NAMALWA (cell line): Measurements from ENCODE around the gene FBXL22.

Source experiments
- DNase-seq: peaks from one replicate; pipeline ENCODE4 v3.0.0-alpha.2; 2015; ENCODE audit warnings: low spot score

FBXL22 gene, protein sequence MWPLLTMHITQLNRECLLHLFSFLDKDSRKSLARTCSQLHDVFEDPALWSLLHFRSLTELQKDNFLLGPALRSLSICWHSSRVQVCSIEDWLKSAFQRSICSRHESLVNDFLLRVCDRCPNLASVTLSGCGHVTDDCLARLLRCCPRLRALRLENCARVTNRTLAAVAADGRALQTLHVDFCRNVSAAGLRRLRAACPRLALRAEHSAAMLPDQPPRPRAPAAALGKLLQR

DNA sequence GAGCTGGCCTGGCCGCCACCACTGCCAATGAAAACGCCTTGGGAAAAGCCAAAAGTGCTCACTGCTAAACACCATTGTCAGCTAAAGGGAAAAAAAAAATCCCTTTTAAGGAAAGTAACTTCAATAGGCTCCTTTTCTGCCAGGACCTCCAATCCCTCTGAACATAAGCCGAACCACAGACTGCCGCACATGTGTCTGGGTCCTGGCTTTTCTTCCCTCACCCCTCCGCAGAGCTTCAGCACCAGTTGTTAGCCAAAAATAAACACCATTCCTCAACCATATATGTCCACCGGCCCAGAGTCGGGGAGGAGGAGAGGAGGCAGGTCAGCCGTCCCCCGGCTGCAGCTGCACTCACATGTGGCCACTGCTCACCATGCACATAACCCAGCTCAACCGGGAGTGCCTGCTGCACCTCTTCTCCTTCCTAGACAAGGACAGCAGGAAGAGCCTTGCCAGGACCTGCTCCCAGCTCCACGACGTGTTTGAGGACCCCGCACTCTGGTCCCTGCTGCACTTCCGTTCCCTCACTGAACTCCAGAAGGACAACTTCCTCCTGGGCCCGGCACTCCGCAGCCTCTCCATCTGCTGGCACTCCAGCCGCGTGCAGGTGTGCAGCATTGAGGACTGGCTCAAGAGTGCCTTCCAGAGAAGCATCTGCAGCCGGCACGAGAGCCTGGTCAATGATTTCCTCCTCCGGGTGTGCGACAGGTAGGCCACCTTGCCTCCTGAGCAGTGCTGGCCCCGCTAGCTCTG is at the start of gene FBXL22:
TSS of gene FBXL22 (plus strand) at position 350 of the 753 bp plus-strand sequence. CDS start at position 356, 6 bp downstream.
- no peak for DNase-seq

DNA sequence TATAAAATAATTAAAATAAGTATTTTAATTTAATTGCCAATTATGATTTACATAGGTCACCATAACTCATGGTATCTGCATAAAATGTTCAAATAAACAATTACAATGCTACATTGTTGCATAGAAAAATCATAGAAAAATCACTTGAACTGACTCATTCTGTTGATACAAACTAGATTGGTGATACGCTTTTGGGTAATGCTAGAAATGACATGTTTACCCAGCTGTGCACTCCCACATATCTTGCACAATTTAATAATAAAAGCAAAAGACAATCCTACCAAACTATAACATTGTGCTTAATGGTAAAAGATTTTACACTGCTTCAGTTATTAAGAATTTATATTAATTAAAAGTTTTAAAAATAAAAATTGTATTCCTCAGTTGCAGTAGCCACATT is 45.8 kb upstream of the FBXL22 start:
- no peak for DNase-seq

DNA sequence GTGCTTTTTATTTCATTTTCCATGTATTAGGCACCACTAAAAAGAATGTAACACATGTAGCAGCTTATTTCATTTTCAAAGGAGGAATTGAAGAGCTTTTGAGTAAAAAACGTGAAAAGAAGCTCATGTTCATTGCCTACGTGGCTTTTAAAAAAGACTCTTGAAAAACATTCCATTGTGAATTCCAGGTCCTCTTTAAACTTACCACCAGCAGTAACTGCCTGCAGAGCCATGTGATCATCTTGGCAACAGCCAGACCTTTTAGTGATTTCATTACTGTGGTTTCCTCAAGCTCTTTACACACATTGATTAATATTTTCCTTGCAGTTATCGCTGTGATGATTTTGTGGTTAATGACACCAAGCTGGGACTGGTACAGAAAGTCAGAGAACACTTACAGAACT is 43.8 kb upstream of the FBXL22 start:
- DNase-seq: no peak

DNA sequence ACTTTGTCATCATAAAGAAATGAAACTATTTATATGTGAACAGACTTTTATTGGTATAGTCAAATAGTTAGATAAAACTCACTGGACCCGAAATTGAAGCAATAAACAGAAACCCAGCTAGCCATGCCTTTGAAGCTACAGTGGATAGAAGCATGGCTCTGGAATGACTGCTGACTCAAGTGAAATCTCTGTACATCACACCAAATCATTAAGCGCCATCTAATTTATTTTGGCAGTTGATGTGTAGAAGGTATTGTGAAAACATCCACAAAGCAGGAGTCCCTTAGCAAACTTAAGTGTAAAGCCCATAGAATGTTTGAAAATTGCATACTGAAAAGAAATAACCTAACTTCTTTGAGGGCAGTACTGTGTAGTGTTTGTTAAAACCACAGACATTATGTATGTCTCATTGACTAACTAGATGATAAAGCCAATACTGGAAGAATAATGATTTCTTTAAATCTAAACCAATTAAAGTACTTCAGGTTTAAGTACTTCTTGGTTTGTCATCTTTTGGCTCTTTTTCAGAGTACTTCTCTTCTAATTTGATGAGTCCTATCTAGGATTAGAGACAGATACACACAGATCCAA is 42.8 kb upstream of the FBXL22 start:
- DNase-seq: no peak

DNA sequence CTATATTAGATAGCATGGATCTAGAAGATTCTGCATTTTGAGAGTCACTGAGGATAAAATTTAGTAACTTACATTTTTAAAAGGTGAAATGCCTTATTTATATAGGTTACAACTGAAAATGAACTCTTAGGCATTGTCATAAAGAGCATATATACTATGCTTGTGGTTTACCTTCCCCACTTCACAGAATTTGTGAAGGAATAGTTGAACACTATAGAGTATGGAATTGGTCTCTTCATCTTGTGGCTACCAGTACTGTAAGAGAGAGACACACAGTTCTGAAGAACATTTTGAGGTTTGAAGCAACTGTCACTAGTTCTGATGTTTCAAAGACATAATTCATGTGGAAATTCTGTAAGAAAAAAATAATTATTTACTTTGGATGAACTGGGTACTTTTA is 41.7 kb upstream of the FBXL22 start:
- no peak for DNase-seq

DNA sequence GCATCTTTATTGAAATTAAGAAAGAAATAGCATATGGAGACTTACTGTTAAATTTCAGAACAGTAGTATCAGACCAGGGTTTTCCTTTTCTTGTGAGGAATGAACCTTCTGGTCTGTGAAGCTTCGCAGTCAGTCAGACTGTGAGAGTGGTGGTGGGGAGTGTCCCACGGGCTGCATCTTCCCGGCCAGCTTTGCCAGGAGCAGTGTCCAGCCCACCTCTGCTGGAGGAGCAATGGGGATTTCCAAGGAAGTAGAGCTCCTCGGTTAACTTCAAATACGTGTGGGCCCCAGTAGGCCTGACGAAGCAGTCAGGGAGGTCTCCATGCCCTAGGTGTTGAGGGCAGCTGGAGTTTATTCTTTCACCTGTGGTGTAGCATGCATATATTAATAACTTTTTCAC is 40.9 kb upstream of the FBXL22 start:
- DNase-seq: no peak

DNA sequence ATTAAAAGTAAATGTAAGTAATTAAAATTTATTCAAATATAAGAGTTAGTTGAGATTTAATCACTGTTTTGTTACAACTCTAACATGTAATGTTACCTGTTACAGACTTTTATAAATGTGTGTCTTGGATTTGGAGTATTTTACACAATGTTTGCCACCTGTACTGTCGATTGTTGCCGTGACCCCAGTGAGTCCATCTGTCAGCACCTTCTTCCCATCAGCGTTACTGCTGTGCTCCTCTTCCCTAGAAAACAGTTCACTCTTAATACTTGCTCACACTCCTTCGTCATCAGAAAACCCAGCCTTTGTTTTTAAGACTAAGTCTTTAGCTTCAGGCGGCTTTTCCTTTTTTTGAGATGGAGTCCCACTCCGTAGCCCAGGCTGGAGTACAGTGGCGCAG is 40.5 kb upstream of the FBXL22 start:
- no peak for DNase-seq

DNA sequence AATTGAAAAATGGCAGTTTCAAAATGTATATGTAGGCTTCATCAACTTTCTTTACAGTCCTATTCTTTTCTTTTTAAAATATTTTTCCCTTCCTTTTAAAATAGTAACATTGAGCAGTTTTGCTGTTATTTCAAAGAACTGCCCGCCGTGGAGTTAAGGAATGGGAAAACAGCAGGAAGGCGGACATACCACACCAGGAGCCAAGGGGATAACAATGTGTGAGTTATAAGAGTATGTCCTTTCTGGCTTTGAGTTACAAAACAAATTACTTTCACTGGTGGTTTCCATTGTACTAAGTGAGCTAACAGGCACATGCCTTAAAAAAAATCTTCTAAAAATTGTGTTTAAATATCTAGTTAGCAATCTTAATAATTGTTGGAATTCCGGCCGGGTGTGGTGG is 37.4 kb upstream of the FBXL22 start:
- no peak for DNase-seq

DNA sequence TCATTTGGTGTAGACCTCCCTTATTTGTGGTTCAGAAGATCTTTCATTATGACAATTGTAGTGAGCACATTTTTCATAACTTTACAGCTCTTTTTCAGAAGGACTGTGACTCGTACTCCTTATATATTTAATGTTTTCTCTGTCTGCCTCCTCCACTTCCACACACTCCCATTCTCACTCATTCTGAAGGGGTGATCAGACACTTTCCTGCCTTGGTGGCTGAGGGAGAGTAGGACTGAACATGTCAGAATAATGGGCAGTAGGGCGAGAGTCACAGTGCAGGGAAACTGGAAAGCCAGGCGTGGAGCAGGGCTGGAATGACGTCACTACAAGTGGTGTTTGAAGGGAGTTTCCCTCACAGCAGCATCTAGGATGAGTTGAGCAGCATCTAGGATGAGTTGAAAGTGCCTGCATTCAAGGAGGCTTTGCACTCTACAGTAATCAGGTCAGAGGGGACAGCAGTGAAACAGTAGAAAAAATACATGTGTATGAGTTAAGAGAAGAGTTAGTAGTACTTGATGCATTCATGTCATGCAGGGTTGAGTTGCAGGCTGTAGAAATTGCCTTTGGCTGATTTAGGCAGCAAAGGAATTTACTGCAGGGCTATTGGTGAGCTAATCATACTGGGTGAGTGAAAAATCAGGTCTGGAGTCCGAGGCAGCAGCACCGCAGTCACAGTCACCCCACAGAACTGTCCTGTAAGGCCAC is 36.3 kb upstream of the FBXL22 start:
- DNase-seq: no peak

DNA sequence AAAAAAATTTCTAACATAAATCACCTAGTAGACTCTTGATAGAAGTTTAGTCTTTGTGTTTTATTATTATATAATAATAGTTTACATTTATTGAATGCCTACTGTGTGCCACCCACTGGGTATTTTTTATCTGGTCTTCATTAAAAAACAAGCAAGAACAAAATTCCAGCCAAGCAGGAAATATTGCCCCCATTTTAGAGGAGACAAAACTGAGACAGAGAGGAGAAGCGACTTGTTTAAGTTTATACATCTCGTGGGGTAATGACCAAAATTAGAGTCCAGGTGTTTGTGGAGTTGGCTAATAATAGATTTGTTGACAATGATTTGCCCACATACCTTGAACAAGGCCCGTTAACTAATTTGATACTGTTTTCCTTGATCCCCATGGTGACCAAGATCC is 33.1 kb upstream of the FBXL22 start:
- peak; percentile 26 for DNase-seq

DNA sequence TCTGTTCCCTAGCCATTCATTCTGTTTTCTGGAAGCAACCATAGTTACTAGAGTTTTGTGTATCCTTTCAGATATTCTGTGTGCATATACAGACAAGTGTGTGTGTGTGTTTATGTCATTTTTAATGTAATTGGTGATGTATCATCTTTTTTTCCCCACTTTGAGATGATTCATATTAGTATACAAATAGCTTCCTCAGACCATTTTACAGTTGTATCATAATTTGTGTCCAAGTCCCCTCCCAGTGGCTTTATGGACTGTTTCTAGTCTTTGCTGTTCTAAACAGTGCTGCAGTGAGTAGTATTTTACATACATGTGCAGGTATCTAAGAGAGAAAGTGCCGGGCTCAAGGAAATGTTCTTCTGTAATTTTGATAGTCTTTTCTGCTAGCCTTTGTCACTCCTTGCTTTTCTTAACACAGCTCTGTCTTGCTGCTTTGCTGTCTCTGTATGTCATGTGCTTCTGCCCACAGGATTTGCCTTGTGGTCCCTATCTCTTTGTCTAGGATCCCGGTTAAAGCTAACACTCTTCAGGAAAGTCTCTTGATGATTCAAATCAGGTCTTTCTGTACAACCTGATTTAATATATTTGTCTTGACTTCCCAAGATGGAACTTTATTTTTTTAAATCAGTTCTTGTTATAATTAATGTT is 31.5 kb upstream of the FBXL22 start:
- no peak for DNase-seq

DNA sequence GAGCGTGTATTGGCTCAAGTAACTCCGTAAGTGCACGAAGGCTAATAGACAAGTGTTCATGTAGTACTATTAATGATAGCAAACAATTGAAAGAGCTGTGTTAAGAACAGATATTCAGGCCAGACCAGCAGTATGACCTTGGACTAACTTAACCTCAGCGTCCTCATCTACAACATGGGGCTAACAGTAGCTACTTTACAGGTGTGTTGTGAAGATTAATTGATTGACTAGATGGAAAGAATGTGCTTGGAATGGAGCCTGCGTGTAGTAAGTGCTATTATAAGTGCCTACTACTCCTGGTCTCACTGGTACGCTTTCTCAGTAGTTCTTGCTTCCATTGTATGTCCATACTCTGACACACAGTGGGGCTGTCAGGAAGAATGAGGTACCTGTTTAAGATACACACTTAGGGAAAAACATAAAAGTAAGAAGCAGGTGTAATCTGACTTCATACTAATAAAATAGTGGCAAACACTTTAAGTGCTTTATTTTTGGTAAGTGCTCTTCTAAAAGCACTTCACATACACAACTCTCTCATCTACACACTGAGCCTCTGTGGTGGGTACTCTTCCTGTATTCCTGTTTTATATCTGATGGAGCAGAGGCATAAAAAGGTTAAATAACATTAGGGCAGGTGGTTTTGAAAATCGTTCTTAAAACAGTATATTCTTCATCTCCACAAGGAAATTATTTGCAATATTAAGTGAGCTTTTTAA is 24.3 kb upstream of the FBXL22 start:
- no peak for DNase-seq

DNA sequence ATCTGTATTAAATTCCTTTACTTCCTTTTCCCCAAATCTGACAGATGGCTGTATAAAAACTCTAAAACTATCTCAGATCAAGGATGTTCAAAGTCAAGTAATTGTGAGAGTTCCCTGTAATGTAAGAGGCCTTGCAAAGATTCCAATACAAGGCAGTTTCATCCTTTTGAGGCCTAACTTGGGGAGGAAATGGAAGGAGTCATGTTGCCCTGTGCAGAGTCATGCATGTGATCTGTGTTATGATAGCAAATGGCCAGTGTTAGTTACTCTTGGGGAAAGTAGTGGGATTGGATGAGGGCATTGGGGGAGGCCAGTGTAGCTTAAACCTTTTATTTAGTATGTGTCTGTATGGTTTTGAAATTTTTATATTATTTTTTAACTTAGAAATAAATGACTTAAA is 23.7 kb upstream of the FBXL22 start:
- DNase-seq: no peak

DNA sequence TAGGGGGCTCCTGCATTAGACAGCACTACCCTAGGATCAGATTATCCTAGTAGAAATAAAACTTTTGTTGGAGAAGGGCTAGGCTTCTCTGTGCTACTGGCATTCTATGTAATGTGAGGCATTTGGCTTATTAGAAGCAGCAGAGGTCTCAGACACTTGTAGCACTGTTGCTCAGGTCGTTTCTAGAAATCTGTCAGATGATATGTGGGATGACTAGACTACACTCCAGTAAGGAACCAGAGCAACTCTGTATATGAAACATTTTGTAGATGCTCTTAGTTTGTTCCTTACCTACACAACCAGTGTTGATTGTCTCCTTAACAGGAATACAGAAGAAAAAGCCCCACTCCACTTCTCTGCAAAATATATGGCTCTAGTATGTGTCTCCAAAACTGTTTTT is 21.9 kb upstream of the FBXL22 start:
- no peak for DNase-seq

DNA sequence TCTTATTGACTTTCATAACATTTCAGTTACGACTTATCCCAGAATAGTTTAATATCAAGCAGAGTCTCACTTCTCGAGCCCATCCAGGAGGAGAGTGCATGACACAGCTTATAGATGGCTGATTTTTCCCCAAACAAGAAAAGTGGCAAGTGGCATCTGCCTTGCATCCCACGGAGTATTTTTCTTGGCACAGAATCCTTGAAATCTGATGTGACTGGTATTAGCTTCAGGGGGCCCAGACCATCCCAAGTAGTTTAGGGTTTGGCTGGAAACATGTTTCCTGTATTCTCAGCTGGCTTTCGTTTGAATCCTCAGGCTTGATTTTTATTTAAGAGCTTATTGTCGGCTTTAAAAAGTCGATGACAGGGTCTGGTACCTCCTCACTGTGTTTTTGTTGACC is 20.7 kb upstream of the FBXL22 start:
- no peak for DNase-seq

DNA sequence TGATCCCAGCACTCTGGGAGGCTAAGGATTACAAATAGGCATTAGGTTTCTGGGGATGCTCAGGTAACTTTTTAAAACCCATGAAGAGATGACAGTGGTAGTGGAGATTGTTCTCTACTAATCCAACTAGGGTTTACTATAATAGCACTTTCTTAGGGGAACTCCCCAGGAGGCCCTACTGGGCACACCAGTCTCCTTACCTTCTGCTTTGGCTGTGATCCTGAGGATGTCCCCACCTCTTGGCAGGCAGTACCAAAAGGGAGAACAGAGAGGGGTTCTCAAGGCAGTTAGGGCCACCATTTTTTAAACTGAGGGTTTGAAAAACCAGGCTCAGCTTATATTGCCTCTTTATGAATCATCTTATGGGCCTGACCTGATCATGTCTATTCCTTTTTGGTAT is 15.0 kb upstream of the FBXL22 start:
- no peak for DNase-seq

DNA sequence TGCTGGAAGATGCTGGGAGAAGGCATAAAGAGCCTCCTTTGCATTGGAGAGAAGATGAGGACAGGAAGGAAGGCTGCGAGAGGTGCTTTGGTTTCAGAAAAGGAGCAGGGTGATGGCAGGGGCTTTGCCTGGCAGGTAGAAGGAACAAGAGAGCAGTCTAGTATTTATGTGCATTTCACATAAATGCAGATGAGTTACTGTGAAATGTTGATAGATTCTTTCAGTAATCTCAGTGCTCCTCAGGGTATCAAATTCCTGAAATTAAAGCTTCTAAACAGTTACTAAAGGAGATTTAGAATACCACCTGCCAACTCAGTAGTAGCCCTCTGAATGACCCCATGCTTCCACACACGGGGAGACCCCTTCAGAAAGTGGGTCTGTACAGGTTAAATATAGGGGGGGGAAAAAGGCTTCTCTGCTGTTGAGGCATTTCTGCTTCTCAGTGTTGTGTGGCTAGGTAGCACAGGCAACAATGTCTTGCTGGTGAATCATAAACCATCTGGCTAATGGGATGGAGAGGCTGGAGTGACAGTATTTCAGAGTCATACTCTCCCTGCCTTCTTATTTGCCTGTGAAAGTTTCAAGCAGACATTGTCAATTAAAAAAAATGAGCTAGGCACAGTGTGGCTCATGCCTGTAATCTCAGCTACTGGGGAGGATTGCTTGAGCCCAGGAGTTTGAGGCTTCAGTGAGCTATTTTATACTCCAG is 14.3 kb upstream of the FBXL22 start:
- DNase-seq: no peak

DNA sequence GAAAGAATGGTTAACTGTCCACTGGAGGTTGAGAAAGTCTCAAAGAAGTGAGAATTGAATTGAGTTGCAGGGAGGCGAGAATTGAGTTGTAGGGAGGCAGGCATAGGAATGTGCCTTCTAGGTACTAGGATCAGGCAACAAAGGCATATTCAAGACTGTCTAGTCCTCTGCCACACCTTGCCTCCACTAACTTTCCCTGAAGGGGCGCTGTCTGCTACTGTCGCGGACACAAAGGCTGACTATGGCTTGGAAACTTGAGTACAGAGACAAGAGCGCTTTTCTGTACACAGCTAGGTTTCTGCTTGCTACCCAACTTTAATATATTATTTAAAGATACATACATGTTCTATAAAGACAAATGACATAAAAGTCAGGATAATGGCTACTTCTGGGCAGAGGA is 10.4 kb upstream of the FBXL22 start:
- no peak for DNase-seq

DNA sequence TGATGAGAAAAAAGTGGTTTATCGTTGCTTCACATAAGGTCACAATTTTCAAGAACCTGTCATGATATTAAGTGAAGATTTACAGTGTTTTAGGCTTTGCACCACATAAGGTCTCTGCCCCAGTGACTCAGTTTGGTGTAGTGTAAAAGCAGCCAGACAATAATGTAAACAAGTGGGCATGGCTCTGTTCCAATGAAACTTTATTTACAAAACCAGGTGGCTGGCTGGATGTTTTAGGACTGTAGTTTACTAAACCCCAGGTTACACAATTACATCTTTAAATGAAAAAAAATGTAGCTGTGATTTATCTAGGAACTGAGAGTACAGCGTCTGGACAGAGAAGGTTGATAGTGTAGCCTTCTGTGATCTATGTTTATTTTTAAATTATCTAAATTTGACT is 9.7 kb upstream of the FBXL22 start:
- DNase-seq: no peak

DNA sequence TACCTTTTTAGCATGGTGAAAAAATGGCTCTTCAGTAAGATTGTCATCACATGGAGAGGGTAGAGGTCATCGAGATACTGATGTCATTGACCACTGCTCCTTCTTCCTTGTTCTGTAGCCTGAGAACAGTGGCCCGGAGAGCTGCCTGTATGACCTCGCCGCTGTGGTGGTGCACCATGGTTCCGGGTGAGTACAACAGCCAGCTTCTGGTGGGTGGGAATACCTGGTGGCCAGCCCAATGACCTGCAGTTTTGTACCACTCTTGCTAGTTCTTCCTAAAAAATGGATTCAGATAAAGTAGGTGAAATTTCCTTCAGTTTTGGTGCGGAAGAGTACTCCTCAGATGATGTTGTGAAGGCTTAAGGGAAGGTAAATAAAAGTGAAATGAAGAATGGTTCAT is 8.4 kb upstream of the FBXL22 start:
- DNase-seq: no peak
